ENCODE measurements around the gene PHAX. TPM values are rescaled to one million over a fixed set of nuclear protein-coding genes. Genes with fewer than 3 reads are reported as not detected.
A peak's percentile ranks its signal among the peaks of the same experiment; 100 is the strongest.
"Not testable (repeated sequence)": the region's sequence is repeated elsewhere in the genome, so short reads cannot be mapped to it uniquely, and the experiment has no call there.

Gene PHAX
- total RNA-seq, 1 experiment from 2014 or later = 30.8 TPM

- no peak for DNase-seq (ENCODE audit: low read depth)
- in situ Hi-C loops (cut with HindIII; ENCODE audit: low pct_unique_long_range_greater_than_20kb, low sequenced_read_pairs) = no loop called here
These were observed 46.3 kb downstream of the PHAX start for GRCh38 chr5:126647071-126647470.

DNA sequence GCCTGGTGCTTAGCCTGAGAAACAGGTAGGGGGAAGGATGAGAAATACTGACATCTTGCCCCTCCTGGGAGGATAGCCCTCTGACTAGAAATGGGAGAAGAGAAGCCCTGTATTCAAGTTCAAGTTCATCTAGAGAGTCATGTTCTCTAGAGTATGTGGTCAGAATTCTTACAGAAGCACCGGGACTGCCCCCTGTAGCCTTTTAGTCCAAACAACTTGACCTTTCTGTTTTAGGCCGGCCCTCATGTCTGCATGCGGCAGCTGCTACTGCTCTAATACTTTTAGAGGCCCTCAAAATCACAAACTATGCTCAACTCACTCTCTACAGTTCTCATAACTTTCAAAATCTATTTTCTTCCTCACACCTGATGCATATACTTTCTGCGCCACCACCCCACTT, 47.7 kb downstream of the PHAX start:
- DNase-seq (ENCODE audit: low read depth) = no peak
- in situ Hi-C loops (cut with HindIII; ENCODE audit: low pct_unique_long_range_greater_than_20kb, low sequenced_read_pairs) = no loop called here

- in situ Hi-C loops (cut with HindIII; ENCODE audit: low pct_unique_long_range_greater_than_20kb, low sequenced_read_pairs); DNase-seq (ENCODE audit: low read depth): not testable (repeated sequence)
These were observed 48.3 kb downstream of the PHAX start for GRCh38 chr5:126649057-126649456.

DNA sequence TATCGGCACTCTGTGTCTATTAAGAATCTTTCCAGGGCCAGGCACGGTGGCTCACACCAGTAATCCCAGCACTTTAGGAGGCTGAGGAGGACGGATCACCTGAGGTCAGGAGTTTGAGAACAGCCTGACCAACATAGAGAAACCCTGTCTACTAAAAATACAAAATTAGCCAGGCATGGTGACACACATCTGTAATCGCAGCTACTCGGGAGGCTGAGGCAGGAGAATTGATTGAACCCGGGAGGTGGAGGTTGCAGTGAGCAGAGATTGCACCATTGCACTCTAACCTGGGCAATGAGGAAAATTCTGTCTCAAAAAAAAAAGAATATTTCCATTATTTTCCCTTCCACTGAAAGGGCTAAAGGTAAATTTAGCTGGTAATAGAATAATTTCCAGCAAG, 49.0 kb downstream of the PHAX start:
- in situ Hi-C loops (cut with HindIII; ENCODE audit: low pct_unique_long_range_greater_than_20kb, low sequenced_read_pairs); DNase-seq (ENCODE audit: low read depth): not testable (repeated sequence)

DNA sequence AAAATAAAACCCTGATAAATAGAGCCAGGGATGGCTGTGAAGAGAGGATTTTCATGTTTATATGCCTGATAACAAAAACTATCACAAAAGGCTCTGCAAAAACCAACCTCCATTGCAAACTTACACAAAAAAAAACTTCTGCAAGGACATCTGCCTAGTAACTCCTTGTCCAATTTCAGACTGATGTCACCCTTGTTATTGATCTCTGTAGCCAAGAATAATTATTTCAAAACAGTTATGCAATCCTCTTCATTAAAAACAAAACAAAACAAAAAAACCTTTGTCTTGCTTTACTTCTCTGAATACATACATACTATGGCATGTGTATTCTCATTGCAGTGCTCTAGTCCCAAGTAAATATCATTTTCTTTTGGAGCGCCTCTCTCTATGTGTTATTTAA, 49.7 kb downstream of the PHAX start:
- DNase-seq (ENCODE audit: low read depth) = no peak
- in situ Hi-C loops (cut with HindIII; ENCODE audit: low pct_unique_long_range_greater_than_20kb, low sequenced_read_pairs) = no loop called here

- no peak for DNase-seq (ENCODE audit: low read depth)
- in situ Hi-C loops (cut with HindIII; ENCODE audit: low pct_unique_long_range_greater_than_20kb, low sequenced_read_pairs) = no loop called here
These were observed 50.3 kb downstream of the PHAX start for GRCh38 chr5:126651013-126651577.

DNA sequence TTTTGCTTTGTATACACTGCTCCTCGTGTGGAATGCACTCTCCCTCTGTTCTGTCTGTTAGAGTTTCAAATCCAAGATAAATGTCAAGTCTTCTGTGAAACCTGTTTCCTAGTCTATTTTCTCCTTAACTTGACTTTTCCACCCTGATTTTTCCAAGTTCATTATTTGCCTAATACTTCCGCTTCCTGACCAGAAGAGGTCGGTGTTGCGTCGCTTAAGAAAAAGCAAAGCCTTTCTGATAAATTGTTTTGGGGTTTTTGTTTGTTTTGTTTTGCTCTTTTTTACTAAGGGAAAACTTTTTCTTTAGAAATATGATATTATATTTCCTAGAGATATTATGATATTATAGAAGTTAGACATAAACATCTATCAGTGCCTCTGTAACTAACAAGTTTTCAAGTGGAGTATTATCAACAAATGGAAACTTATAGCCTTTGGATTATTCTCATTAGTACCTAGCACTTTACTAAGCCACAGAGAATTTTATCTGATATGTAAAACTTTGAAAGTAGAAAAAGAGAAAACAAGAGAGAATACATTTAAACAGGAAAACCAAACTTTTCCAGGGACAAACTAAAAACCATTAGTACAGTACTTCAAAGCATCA, 55.8 kb downstream of the PHAX start:
- DNase-seq (ENCODE audit: low read depth) = no peak
- in situ Hi-C loops (cut with HindIII; ENCODE audit: low pct_unique_long_range_greater_than_20kb, low sequenced_read_pairs) = no loop called here

GRCh38 chr5:126658561-126658960, 57.8 kb downstream of the PHAX start:
- in situ Hi-C loops (cut with HindIII; ENCODE audit: low pct_unique_long_range_greater_than_20kb, low sequenced_read_pairs) = no loop called here
- no peak for DNase-seq (ENCODE audit: low read depth)

GRCh38 chr5:126659805-126660482, 59.2 kb downstream of the PHAX start:
- in situ Hi-C loops (cut with HindIII; ENCODE audit: low pct_unique_long_range_greater_than_20kb, low sequenced_read_pairs) = no loop called here
- DNase-seq (ENCODE audit: low read depth) = no peak

DNA sequence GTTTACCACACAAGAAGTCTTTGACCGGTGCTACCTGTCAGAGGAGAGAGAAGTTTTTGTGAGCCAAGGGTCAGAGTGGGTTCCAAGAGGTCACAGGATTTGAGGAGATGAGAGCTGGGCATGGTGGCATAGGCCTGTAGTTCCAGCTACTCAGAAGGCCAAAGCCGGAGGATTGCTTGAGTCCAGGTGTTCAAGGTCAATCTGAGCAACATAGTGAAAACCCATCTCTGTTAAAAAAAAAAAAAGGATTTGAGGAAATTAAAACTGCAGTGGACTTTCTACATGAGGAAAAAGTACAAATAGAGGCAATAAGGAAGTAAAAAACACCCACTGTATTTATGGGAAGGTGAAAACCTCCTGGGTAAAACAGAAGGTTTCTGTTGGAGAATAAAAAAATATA, 63.8 kb downstream of the PHAX start:
- in situ Hi-C loops (cut with HindIII; ENCODE audit: low pct_unique_long_range_greater_than_20kb, low sequenced_read_pairs) = no loop called here
- DNase-seq (ENCODE audit: low read depth) = no peak

GRCh38 chr5:126670109-126670508, 69.4 kb downstream of the PHAX start:
- DNase-seq (ENCODE audit: low read depth); in situ Hi-C loops (cut with HindIII; ENCODE audit: low pct_unique_long_range_greater_than_20kb, low sequenced_read_pairs): not testable (repeated sequence)

GRCh38 chr5:126671681-126672080, 70.9 kb downstream of the PHAX start:
- in situ Hi-C loops (cut with HindIII; ENCODE audit: low pct_unique_long_range_greater_than_20kb, low sequenced_read_pairs); DNase-seq (ENCODE audit: low read depth): not testable (repeated sequence)

DNA sequence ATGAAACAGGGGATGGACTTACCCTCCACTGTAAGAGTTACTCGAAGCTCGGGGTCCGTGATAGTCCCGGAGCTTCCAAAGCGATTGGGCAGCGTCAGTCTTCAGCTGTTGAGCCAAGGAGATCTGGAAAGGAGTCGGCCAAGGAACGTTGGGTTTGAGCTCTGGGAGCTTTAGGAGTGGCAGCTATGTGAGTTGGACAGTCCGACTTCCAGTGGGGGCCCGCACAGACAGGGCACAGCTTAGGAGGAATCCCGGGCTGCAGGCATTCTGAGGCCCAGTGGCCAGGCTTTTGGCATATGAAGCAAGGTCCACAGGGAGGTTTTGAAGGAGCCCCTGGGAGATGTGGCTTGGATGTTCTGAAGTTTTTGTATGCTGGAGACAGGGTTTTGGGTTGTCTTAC, 72.7 kb downstream of the PHAX start:
- DNase-seq (ENCODE audit: low read depth) = no peak
- in situ Hi-C loops (cut with HindIII; ENCODE audit: low pct_unique_long_range_greater_than_20kb, low sequenced_read_pairs) = no loop called here

DNA sequence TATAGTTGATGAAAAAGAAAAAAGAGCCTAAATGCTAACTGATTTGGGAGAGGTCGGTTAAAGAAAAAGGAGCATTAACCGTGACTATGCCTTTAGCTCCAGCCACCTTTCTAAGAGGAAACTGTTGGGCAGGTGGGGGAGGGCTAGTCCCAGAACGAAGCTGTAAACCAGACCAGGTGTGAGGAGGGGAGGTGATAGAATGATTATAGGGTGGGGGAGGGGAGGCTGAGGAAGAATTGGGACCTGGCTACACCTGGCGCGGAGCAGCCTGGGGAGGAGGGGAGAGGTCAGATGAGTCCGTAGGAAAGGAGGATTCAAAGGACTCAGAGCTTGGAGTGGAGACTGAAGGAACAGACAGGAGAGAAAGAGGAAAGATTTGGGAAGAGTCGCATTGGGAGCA, 73.4 kb downstream of the PHAX start:
- DNase-seq (ENCODE audit: low read depth) = no peak
- in situ Hi-C loops (cut with HindIII; ENCODE audit: low pct_unique_long_range_greater_than_20kb, low sequenced_read_pairs) = no loop called here

DNA sequence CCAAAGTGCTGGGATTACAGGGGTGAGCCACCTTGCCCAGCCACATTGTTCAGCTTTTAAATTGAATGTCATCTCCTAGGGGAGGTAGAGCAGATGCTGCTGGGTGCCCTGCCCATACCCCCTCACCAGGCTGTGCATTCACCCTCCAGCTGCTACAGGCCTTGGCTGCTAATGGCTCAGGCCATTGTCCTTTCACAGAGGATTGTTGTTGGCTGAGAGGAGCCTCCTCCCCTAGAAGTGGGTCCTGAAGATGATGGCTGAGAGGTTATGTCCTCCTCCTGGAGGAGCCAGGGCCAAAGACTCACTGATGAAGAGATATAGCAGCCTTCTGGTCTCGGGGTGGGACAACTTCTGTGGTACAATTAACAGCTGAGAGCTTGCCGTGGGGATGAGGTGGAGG, 74.6 kb downstream of the PHAX start:
- in situ Hi-C loops (cut with HindIII; ENCODE audit: low pct_unique_long_range_greater_than_20kb, low sequenced_read_pairs) = no loop called here

GRCh38 chr5:126676195-126676624, 75.5 kb downstream of the PHAX start:
- DNase-seq (ENCODE audit: low read depth) = peak; percentile 43
- in situ Hi-C loops (cut with HindIII; ENCODE audit: low pct_unique_long_range_greater_than_20kb, low sequenced_read_pairs) = no loop called here

More for the DNA sequence above, 74.6 kb downstream of the PHAX start:
- DNase-seq (ENCODE audit: low read depth) = no peak

Data from Caki2 (cell line).